ENCODE results near the gene HOMER2.

DNA sequence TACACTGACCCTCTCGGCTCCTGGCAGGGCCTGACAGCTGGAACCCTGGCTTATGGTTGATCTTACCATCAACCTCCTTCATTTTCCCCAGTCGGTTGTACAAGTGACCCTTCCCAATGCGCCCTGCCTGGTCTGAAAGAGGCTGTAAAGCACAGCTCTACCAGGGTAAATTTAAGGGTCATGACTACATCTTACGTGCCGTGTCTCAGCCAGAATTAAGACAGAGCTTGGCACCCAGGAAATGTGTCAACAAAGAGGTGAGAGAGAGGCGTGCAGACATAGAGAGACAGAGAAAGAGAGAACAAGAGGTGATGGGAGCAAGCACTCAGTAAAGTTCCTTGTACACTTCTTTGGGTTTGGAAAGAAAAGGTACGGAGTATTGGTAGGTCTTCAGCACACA lies 28.8 kb downstream of the HOMER2 start:
- TF ChIP-seq, protein P1, sequence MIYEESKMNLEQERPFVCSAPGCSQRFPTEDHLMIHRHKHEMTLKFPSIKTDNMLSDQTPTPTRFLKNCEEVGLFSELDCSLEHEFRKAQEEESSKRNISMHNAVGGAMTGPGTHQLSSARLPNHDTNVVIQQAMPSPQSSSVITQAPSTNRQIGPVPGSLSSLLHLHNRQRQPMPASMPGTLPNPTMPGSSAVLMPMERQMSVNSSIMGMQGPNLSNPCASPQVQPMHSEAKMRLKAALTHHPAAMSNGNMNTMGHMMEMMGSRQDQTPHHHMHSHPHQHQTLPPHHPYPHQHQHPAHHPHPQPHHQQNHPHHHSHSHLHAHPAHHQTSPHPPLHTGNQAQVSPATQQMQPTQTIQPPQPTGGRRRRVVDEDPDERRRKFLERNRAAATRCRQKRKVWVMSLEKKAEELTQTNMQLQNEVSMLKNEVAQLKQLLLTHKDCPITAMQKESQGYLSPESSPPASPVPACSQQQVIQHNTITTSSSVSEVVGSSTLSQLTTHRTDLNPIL (CRISPR knock-in tag; IDR thresholded peaks at IDR 0.05; ENCODE audit: low read depth) = no peak
- TF ChIP-seq, protein P2, sequence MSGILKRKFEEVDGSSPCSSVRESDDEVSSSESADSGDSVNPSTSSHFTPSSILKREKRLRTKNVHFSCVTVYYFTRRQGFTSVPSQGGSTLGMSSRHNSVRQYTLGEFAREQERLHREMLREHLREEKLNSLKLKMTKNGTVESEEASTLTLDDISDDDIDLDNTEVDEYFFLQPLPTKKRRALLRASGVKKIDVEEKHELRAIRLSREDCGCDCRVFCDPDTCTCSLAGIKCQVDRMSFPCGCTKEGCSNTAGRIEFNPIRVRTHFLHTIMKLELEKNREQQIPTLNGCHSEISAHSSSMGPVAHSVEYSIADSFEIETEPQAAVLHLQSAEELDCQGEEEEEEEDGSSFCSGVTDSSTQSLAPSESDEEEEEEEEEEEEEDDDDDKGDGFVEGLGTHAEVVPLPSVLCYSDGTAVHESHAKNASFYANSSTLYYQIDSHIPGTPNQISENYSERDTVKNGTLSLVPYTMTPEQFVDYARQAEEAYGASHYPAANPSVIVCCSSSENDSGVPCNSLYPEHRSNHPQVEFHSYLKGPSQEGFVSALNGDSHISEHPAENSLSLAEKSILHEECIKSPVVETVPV (CRISPR knock-in tag; IDR thresholded peaks at IDR 0.05) = no peak
- no peak for TF ChIP-seq RARB (CRISPR knock-in tag; IDR thresholded peaks at IDR 0.05)
- TF ChIP-seq ZNF8 (CRISPR knock-in tag; IDR thresholded peaks at IDR 0.05) = no peak
- TF ChIP-seq, protein P3, sequence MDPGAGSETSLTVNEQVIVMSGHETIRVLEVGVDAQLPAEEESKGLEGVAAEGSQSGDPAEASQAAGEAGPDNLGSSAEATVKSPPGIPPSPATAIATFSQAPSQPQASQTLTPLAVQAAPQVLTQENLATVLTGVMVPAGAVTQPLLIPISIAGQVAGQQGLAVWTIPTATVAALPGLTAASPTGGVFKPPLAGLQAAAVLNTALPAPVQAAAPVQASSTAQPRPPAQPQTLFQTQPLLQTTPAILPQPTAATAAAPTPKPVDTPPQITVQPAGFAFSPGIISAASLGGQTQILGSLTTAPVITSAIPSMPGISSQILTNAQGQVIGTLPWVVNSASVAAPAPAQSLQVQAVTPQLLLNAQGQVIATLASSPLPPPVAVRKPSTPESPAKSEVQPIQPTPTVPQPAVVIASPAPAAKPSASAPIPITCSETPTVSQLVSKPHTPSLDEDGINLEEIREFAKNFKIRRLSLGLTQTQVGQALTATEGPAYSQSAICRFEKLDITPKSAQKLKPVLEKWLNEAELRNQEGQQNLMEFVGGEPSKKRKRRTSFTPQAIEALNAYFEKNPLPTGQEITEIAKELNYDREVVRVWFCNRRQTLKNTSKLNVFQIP (CRISPR knock-in tag; IDR thresholded peaks at IDR 0.05; ENCODE audit: borderline replicate concordance, low read depth) = no peak
- TF ChIP-seq ZFP30 (CRISPR knock-in tag; IDR thresholded peaks at IDR 0.05) = no peak
- no peak for TF ChIP-seq ARNTL (CRISPR knock-in tag; IDR thresholded peaks at IDR 0.05; ENCODE audit: borderline replicate concordance, low read depth)

Data from SK-N-SH treated with all-trans-retinoic acid at 6 μM for 48 hours (cell line).